WTC11 (cell line): ENCODE measurements around the gene OPRL1.

Experiments used
- CREB1 ChIP-seq: sonication (generic); formaldehyde crosslinking; IDR thresholded peaks from 2 replicates; pipeline ENCODE4 v1.8.0; 2023; ENCODE audit warnings: mild to moderate bottlenecking, missing genetic modification reagents
- CTCF ChIP-seq: fragments of 200-600 bp; IDR thresholded peaks from 2 replicates; pipeline ENCODE4 v1.8.0; 2022; ENCODE audit warnings: antibody characterized with exemption
- MAX ChIP-seq: sonication (generic); formaldehyde crosslinking; IDR thresholded peaks from 2 replicates; pipeline ENCODE4 v1.8.0; 2022; ENCODE audit warnings: mild to moderate bottlenecking, missing genetic modification reagents
- NFE2L1 ChIP-seq: sonication (generic); formaldehyde crosslinking; IDR thresholded peaks from 2 replicates; pipeline ENCODE4 v1.8.1; 2023; ENCODE audit warnings: missing genetic modification reagents
- NR2C2 ChIP-seq: sonication (generic); formaldehyde crosslinking; IDR thresholded peaks from 2 replicates; pipeline ENCODE4 v1.8.0; 2022; ENCODE audit warnings: mild to moderate bottlenecking, missing genetic modification reagents
- TEAD1 ChIP-seq: sonication (generic); formaldehyde crosslinking; IDR thresholded peaks from 2 replicates; pipeline ENCODE4 v1.8.0; 2022; ENCODE audit warnings: mild to moderate bottlenecking, missing genetic modification reagents
- ZBTB21 ChIP-seq: sonication (generic); formaldehyde crosslinking; IDR thresholded peaks from 2 replicates; pipeline ENCODE4 v1.8.1; 2023; ENCODE audit warnings: mild to moderate bottlenecking, missing genetic modification reagents, borderline replicate concordance
- ZNF138 ChIP-seq: sonication (generic); formaldehyde crosslinking; conservative IDR thresholded peaks from 2 replicates; pipeline ENCODE4 v1.8.1; 2022; ENCODE audit warnings: mild to moderate bottlenecking, moderate library complexity, missing genetic modification reagents

GRCh38 chr20:64074963-64075362, 4.9 kb upstream of the OPRL1 start:
- TF ChIP-seq CTCF (no peak), CREB1 (CRISPR knock-in tag) (no peak), NR2C2 (CRISPR knock-in tag) (no peak), MAX (no peak), ZBTB21 (no peak), TEAD1 (CRISPR knock-in tag) (no peak), NFE2L1 (CRISPR knock-in tag) (no peak), ZNF138 (CRISPR knock-in tag) (no peak)
